Endothelial cell of umbilical vein (primary cell): ENCODE results near the gene RNF126. TPM values are rescaled to one million over a fixed set of nuclear protein-coding genes. Genes with fewer than 3 reads are reported as not detected.

Experiments
- BruUV-seq: library from RNA; stranded (reverse); fragments of 400-500 nt; replicated peaks from 2 replicates; lab custom pipeline; 2021; lab: Mats Ljungman, UMichigan
- CTCF ChIA-PET: fragments of 300-600, 350-600 bp; sonication (Branson Sonifier 250); formaldehyde crosslinking; loops from one replicate; lab custom pipeline; 2021; ENCODE audit warnings: antibody characterized with exemption, inconsistent platforms; lab: Charles Lee
- POLR2A ChIA-PET: fragments of 300-600, 350-600 bp; sonication (Branson Sonifier 250); formaldehyde crosslinking; loops from one replicate; lab custom pipeline; 2021; ENCODE audit warnings: antibody characterized with exemption, inconsistent platforms; lab: Charles Lee
- DNase-seq: peaks from one replicate; pipeline ENCODE4 v3.0.0-alpha.2; 2011; ENCODE audit warnings: low read depth, low spot score
- FAIRE-seq: peaks from 2 replicates; lab custom pipeline; 2011; peaks lifted over from hg19 to GRCh38; lab: Jason Lieb, UNC
- H2AFZ ChIP-seq: 2 replicates; pipeline ENCODE4 v1.6.0; 2012; ENCODE audit warnings: low read depth, low read length, control low read depth, inconsistent platforms
- H3K27ac ChIP-seq: 2 replicates; pipeline ENCODE4 v1.5.1; 2011; ENCODE audit warnings: low read depth, mild to moderate bottlenecking, control low read depth, low read length, moderate library complexity; ENCODE audit not compliant: insufficient read depth
- H3K27me3 ChIP-seq, 2 experiments: 2 replicates each; pipeline versions ENCODE4 v1.6.0 to v1.6.1; 2011; ENCODE audit warnings: low read length in 2 of 2, mixed read lengths in 1 of 2; ENCODE audit not compliant: control insufficient read depth in 2 of 2, insufficient read depth in 2 of 2
- H3K36me3 ChIP-seq, 2 experiments: 2 replicates in 1 of 2; 3 replicates in 1 of 2; pipeline ENCODE4 v1.5.1; 2011; ENCODE audit warnings: low read length in 2 of 2, mild to moderate bottlenecking in 1 of 2, moderate library complexity in 1 of 2; ENCODE audit not compliant: control insufficient read depth in 2 of 2, insufficient read depth in 2 of 2; ENCODE audit errors: extremely low read depth in 1 of 2
- H3K4me1 ChIP-seq: 3 replicates; pipeline ENCODE4 v1.5.1; 2011; ENCODE audit warnings: mild to moderate bottlenecking, low read length; ENCODE audit not compliant: control insufficient read depth, insufficient read depth; ENCODE audit errors: extremely low read depth
- H3K4me2 ChIP-seq: 2 replicates; pipeline ENCODE4 v1.6.1; 2011; ENCODE audit warnings: low read length, control low read depth, mixed read lengths; ENCODE audit not compliant: insufficient read depth
- H3K4me3 ChIP-seq, 3 experiments: fragments of 200-600 bp in 1 of 3; sonication (generic), shearing (Covaris generic) in 1 of 3; replicated peaks in 1 of 3; 2 replicates each; pipeline ENCODE4 v1.5.1; 2011 to 2016; ENCODE audit warnings: control low read depth in 3 of 3, low read length in 3 of 3, mild to moderate bottlenecking in 2 of 3, inconsistent platforms in 1 of 3, low read depth in 1 of 3, moderate library complexity in 1 of 3; ENCODE audit not compliant: insufficient read depth in 1 of 3
- H3K79me2 ChIP-seq: 2 replicates; pipeline ENCODE4 v1.6.0; 2012; ENCODE audit warnings: low read length, inconsistent platforms; ENCODE audit not compliant: control insufficient read depth, insufficient read depth
- H3K9ac ChIP-seq: replicated peaks from 2 replicates; pipeline ENCODE3; 2011; ENCODE audit warnings: low read length, control low read depth; ENCODE audit not compliant: insufficient read depth; ENCODE audit errors: extremely low read depth
- H3K9me1 ChIP-seq: replicated peaks from 3 replicates; pipeline ENCODE4 v1.6.0; 2011; ENCODE audit warnings: mild to moderate bottlenecking, low read length; ENCODE audit not compliant: control insufficient read depth, insufficient read depth; ENCODE audit errors: extremely low read depth
- H3K9me3 ChIP-seq: replicated peaks from 2 replicates; pipeline ENCODE4 v1.5.1; 2012; ENCODE audit warnings: low read length, inconsistent platforms; ENCODE audit not compliant: control insufficient read depth, insufficient read depth
- H4K20me1 ChIP-seq: replicated peaks from 2 replicates; pipeline ENCODE3; 2011; ENCODE audit warnings: mild to moderate bottlenecking, low read length; ENCODE audit not compliant: control insufficient read depth, insufficient read depth; ENCODE audit errors: extremely low read depth
- CTCF ChIP-seq, 2 donors: IDR thresholded peaks; 1 replicate in 1 of 2; 2 replicates in 1 of 2; pipeline ENCODE4 v1.5.1; 2011; ENCODE audit warnings: low read length in 2 of 2, mild to moderate bottlenecking in 2 of 2, moderate library complexity in 2 of 2, control low read depth in 1 of 2, inconsistent platforms in 1 of 2, low read depth in 1 of 2; ENCODE audit not compliant: insufficient read depth in 1 of 2; ENCODE audit errors: extremely low read depth in 1 of 2
- EZH2 ChIP-seq: IDR thresholded peaks from 2 replicates; pipeline ENCODE4 v1.6.1; 2012; ENCODE audit warnings: borderline replicate concordance, low read depth, mild to moderate bottlenecking, moderate library complexity, low read length, inconsistent platforms; ENCODE audit not compliant: severe bottlenecking
- FOS ChIP-seq: IDR thresholded peaks from 2 replicates; pipeline ENCODE4 v1.6.1; 2011; ENCODE audit warnings: mild to moderate bottlenecking, low read length, moderate library complexity, borderline replicate concordance; ENCODE audit not compliant: insufficient read depth
- MAX ChIP-seq: IDR thresholded peaks from 2 replicates; pipeline ENCODE4 v1.6.1; 2011; ENCODE audit not compliant: insufficient read depth, insufficient read length
- MYC ChIP-seq: IDR thresholded peaks from one replicate; pipeline ENCODE4 v1.6.1; 2011; ENCODE audit warnings: mild to moderate bottlenecking, low read depth, low read length
- POLR2AphosphoS5 ChIP-seq: IDR thresholded peaks from 2 replicates; pipeline ENCODE4 v1.6.1; 2012; ENCODE audit warnings: low read depth, mild to moderate bottlenecking, control low read depth, low read length, moderate library complexity; ENCODE audit not compliant: insufficient read depth
- dilution Hi-C: fragments of 300-500 bp; cut with MboI; formaldehyde crosslinking; loops from one replicate; pipeline ENCODE4 v1.15.0; 2019; ENCODE audit warnings: low sequenced_read_pairs; ENCODE audit not compliant: extremely low pct_ligation_motif_present
- intact Hi-C: fragments of 100-400 bp; cut with micrococcal nuclease; formaldehyde crosslinking; loops from one replicate; pipeline ENCODE4 v1.10.0; 2022
- polyA plus RNA-seq, 4 experiments: library from polyadenylated mRNA; depleted of rRNA in 3 of 4; stranded (reverse) in 3 of 4; unstranded in 1 of 4; fragments of >200 nt; gene quantifications; 2 replicates each; pipeline versions ENCODE4 v1.2.1 to v1.2.3, GENCODE V29; 2011 to 2012; ENCODE audit warnings: missing spikeins in 1 of 4
- total RNA-seq: library from RNA; stranded (reverse); gene quantifications from 2 replicates; pipeline ENCODE4 v1.2.3, GENCODE V29; 2021

Gene RNF126
- total and polyA plus RNA-seq, 2 donors (not counting 3 experiments of a cell fraction or from before 2014, with no cell fraction given), result 19.2 to 61.3 TPM

- H3K4me3 ChIP-seq, result peak overlapping the region in 1 of 3 experiments; percentile 40
- intact Hi-C loops, result no loop called here
- H4K20me1 ChIP-seq, result no peaks in the 10 kb centered on the region
- CTCF ChIA-PET, result interaction anchor here (1.2 to 2.5 kb wide), 8 partner anchors 12 to 97 kb away, joined by 3 to 12 read pairs (median 6); no protein-coding TSS in a partner anchor
- FAIRE-seq (no peak), DNase-seq (no peak)
- H2AFZ ChIP-seq, result no peak overlapping the region
- H3K27me3 ChIP-seq, result no peaks in the 10 kb centered on the region
- dilution Hi-C loops, result no loop called here
- no peaks in the 10 kb centered on the region for H3K9me3 ChIP-seq
- peak overlapping the region; percentile 77 for H3K27ac ChIP-seq
- no TSS peak for BruUV-seq
- no peak overlapping the region for H3K4me2 ChIP-seq
- H3K9ac ChIP-seq, result no peak overlapping the region
- H3K9me1 ChIP-seq, result no peaks in the 10 kb centered on the region
- H3K36me3 ChIP-seq, result no peaks in the 10 kb centered on the region
- POLR2A ChIA-PET, result no interaction called here
- TF ChIP-seq FOS (no peak), MAX (peak; percentile 16)
- peaks cover 12% of the 10 kb centered on the region for H3K79me2 ChIP-seq
- H3K4me1 ChIP-seq, result peaks cover 16% of the 10 kb centered on the region
These were observed 18.3 kb upstream of the RNF126 start for GRCh38 chr19:681029-682019.

GRCh38 chr19:680287-681028 is 17.4 kb upstream of the RNF126 start:
- Histone ChIP-seq H3K9me1 (no peaks in the 10 kb centered on the region), H3K79me2 (peaks cover 12% of the 10 kb centered on the region), H4K20me1 (no peaks in the 10 kb centered on the region), H3K4me3 (peak overlapping the region; percentile 31 to 55 (median 49)), H3K27me3 (no peaks in the 10 kb centered on the region), H3K36me3 (no peaks in the 10 kb centered on the region), H3K4me2 (peak overlapping the region; percentile 56), H2AFZ (peak overlapping the region; percentile 73), H3K9ac (peak overlapping the region; percentile 79), H3K9me3 (no peaks in the 10 kb centered on the region), H3K4me1 (peaks cover 16% of the 10 kb centered on the region), H3K27ac (peak overlapping the region; percentile 77)
- intact Hi-C loops (loop anchor here (1.0 kb wide), 3 partner anchors 17 to 48 kb away; partner anchors contain the start of gene RNF126), dilution Hi-C loops (no loop called here)
- ChIA-PET CTCF (interaction anchor here (1.2 to 2.5 kb wide), 8 partner anchors 11 to 96 kb away, joined by 3 to 12 read pairs (median 6); no protein-coding TSS in a partner anchor), POLR2A (interaction anchor here (0.6 kb wide), 1 partner anchor 18 kb away, joined by 3 read pairs; the partner anchor contains the start of gene RNF126)
- peak; percentile 98 for FAIRE-seq
- no TSS peak for BruUV-seq
- peak; percentile 99 for DNase-seq
- TF ChIP-seq EZH2 (no peak), MYC (no peak), POLR2AphosphoS5 (peak; percentile 88), MAX (peak; percentile 10), CTCF (IDR thresholded peaks at IDR 0.05; ENCODE audit: extremely low read depth in 1 of 2, insufficient read depth in 1 of 2, low read depth in 1 of 2, low read length in 2 of 2) (peak; percentile 33 to 52)
